ENCODE measurements around the gene SIRT5. TPM values are rescaled to one million over a fixed set of nuclear protein-coding genes. Genes with fewer than 3 reads are reported as not detected.

Gene SIRT5
- total and polyA plus RNA-seq, 8 donors, result 1.8 to 10.3 (median 4.7) TPM

GRCh38 chr6:13573669-13574110 is 711 bp upstream of the SIRT5 start:
- H3K4me1 ChIP-seq, result peaks cover 8 to 28% (median 19%) of the 10 kb centered on the region in 4 donors
- intact Hi-C loops (cut with DNase I; ENCODE audit: low total_unique reads), result no loop called here
- peak overlapping the region; percentile 95 to 100 (median 98) for H3K27ac ChIP-seq
- TF ChIP-seq POLR2AphosphoS5 (IDR thresholded peaks at IDR 0.05) (peak in 1 of 3 donors; percentile 17), CTCF (IDR thresholded peaks at IDR 0.05) (no peak)
- 3 to 7% (median 4%) methylated on average over 14 of the region's 14 CpGs for WGBS, 5 donors
- H3K9me3 ChIP-seq, result no peaks in the 10 kb centered on the region
- no peaks in the 10 kb centered on the region for H3K27me3 ChIP-seq
- no peaks in the 10 kb centered on the region for H3K36me3 ChIP-seq
- H3K4me3 ChIP-seq, result peak overlapping the region; percentile 69 to 89 (median 80)
- DNase-seq, result peak; percentile 35 to 73

DNA sequence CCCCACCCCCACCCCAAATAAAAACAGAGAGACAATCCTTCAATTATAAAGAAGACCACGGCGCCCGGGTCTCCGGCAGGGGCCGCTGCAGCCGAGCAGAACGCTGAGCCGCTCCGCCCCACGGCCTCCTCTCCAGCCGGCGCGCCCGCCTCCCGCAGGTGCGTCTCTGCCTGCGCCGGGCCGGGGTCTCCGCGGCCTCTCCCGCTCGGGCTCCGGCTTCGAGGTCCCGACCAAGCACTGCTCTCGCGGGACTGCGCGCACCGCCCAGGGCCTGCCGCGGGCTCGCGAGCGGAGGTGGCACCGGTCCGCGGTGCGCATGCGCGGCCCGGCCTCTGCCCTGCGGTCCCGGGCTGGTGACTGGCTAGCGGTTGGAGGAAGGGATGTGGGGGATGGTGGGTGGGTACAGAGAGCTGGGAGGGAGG is 241 bp upstream of the SIRT5 start:
- DNase-seq, result peak; percentile 93 to 99
- peaks cover 8 to 28% (median 19%) of the 10 kb centered on the region in 4 donors for H3K4me1 ChIP-seq
- H3K9me3 ChIP-seq, result no peaks in the 10 kb centered on the region
- TF ChIP-seq CTCF (IDR thresholded peaks at IDR 0.05), result peak in 4 of 7 experiments; percentile 14 to 63 (median 40)
- no peak for TF ChIP-seq EP300 (IDR thresholded peaks at IDR 0.05)
- TF ChIP-seq POLR2AphosphoS5 (IDR thresholded peaks at IDR 0.05), result peak; percentile 28 to 86 (median 86)
- no peak for TF ChIP-seq POLR2A (IDR thresholded peaks at IDR 0.05)
- H3K4me3 ChIP-seq, result peak overlapping the region; percentile 69 to 89 (median 80)
- H3K36me3 ChIP-seq, result no peaks in the 10 kb centered on the region
- peak overlapping the region; percentile 95 to 100 (median 98) for H3K27ac ChIP-seq
- WGBS, 5 donors, result 0 to 4% (median 1%) methylated on average over 11 to 46 of the region's 46 CpGs
- H3K27me3 ChIP-seq, result no peaks in the 10 kb centered on the region
- intact Hi-C loops (cut with DNase I; ENCODE audit: low total_unique reads), result no loop called here

DNA sequence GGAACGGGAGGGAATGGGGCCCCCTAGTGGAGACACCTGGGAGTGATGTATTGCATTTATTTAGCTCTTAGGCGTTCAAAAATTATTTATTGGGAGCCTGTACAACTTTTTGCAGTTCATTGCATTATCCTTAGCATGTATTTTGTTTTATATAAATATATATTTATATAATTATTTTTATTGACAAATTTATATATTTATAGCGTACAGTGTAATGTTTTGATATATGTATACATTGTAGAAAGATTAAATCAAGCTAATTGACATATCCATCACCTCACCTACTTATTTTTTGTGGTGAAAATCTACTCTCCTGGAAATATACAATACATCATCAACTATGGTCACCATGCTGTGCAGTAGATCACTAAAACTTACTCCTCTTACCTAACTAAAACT is 975 bp downstream of the SIRT5 start:
- DNase-seq, result no peak
- Histone ChIP-seq H3K9me3 (no peaks in the 10 kb centered on the region), H3K36me3 (peaks cover 0 to 8% (median 7%) of the 10 kb centered on the region in 4 donors), H3K27me3 (no peaks in the 10 kb centered on the region), H3K4me3 (peak overlapping the region; percentile 69 to 89 (median 80)), H3K4me1 (peaks cover 8 to 28% (median 19%) of the 10 kb centered on the region in 4 donors), H3K27ac (peak overlapping the region; percentile 95 to 100 (median 98))
- WGBS, 5 donors, result 29 to 34% (median 31%) methylated on average over 3 of the region's 3 CpGs
- intact Hi-C loops (cut with DNase I; ENCODE audit: low total_unique reads), result no loop called here
- no peak for TF ChIP-seq POLR2AphosphoS5 (IDR thresholded peaks at IDR 0.05)
- TF ChIP-seq CTCF (IDR thresholded peaks at IDR 0.05), result peak in 3 of 7 experiments; percentile 65 to 88 (median 81)

DNA sequence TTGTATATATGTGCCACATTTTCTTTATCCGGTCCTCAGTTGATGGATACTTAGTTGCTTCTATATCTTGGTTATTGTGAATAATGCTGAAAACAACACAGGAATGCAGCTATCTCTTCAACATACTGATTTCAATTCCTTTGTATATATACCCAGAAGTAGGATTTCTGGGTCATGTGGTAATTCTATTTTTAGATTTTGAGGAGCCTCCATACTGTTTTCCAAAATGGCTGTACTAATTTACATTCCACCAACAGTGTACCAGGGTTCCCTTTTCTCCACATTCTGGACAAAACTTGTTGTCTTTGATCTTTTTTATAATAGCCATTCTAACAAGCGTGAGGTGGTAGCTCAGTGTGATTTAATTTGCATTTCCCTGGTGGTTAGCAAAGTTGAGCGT is 1.6 kb downstream of the SIRT5 start:
- Histone ChIP-seq H3K36me3 (peaks cover 0 to 14% (median 12%) of the 10 kb centered on the region in 4 donors), H3K4me1 (peaks cover 8 to 28% (median 19%) of the 10 kb centered on the region in 4 donors), H3K27me3 (no peaks in the 10 kb centered on the region), H3K4me3 (no peak overlapping the region), H3K27ac (peak overlapping the region in 3 of 5 donors; percentile 95 to 100 (median 98)), H3K9me3 (no peaks in the 10 kb centered on the region)
- 94 to 98% (median 96%) methylated on average over 3 of the region's 3 CpGs for WGBS, 5 donors
- intact Hi-C loops (cut with DNase I; ENCODE audit: low total_unique reads), result no loop called here
- TF ChIP-seq POLR2A (IDR thresholded peaks at IDR 0.05) (no peak), POLR2AphosphoS5 (IDR thresholded peaks at IDR 0.05) (no peak), EP300 (IDR thresholded peaks at IDR 0.05) (no peak), CTCF (IDR thresholded peaks at IDR 0.05) (no peak)
- DNase-seq, result no peak

Measured in stomach (tissue), 9 donors.